ENCODE data around the gene USP17L20.
"Not testable (repeated sequence)": the region's sequence is repeated elsewhere in the genome, so short reads cannot be mapped to it uniquely, and the experiment has no call there.

Gene USP17L20

GRCh38 chr4:9257824-9258223 lies at the start of gene USP17L20:
Gene USP17L20 (plus strand): TSS chr4:9258124. CDS start chr4:9258124, 0 bp downstream.
- not testable (repeated sequence) for DNase-seq (ENCODE audit: low spot score)

- not testable (repeated sequence) for DNase-seq (ENCODE audit: low spot score)
Observed at GRCh38 chr4:9210357-9210756, 47.6 kb upstream of the USP17L20 start, which contains the start of gene USP17L10. Gene USP17L10 (plus strand): TSS chr4:9210657. CDS start chr4:9210657, 0 bp downstream.

GRCh38 chr4:9214701-9215100 lies 43.2 kb upstream of the USP17L20 start:
- not testable (repeated sequence) for DNase-seq (ENCODE audit: low spot score)

- DNase-seq (ENCODE audit: low spot score) = not testable (repeated sequence)
Observed at GRCh38 chr4:9215105-9215504, 42.8 kb upstream of the USP17L20 start, which contains the start of gene USP17L11. Gene USP17L11 (plus strand): TSS chr4:9215405. CDS start chr4:9215405, 0 bp downstream.

- not testable (repeated sequence) for DNase-seq (ENCODE audit: low spot score)
Observed at GRCh38 chr4:9219852-9220251, 38.1 kb upstream of the USP17L20 start, which contains the start of gene USP17L12. Gene USP17L12 (plus strand): TSS chr4:9220152. CDS start chr4:9220152, 0 bp downstream.

- DNase-seq (ENCODE audit: low spot score) = not testable (repeated sequence)
Observed at GRCh38 chr4:9224596-9224995, 33.3 kb upstream of the USP17L20 start, which contains the start of gene USP17L13. Gene USP17L13 (plus strand): TSS chr4:9224896. CDS start chr4:9224896, 0 bp downstream.

GRCh38 chr4:9230249-9230648 lies 27.7 kb upstream of the USP17L20 start:
- DNase-seq (ENCODE audit: low spot score) = not testable (repeated sequence)

GRCh38 chr4:9234085-9234484 lies 23.8 kb upstream of the USP17L20 start, which contains the start of gene USP17L15:
Gene USP17L15 (plus strand): TSS chr4:9234385. CDS start chr4:9234385, 0 bp downstream.
- DNase-seq (ENCODE audit: low spot score) = not testable (repeated sequence)

GRCh38 chr4:9238461-9238860 lies 19.5 kb upstream of the USP17L20 start:
- DNase-seq (ENCODE audit: low spot score) = not testable (repeated sequence)

- DNase-seq (ENCODE audit: low spot score) = not testable (repeated sequence)
Observed at GRCh38 chr4:9243579-9243978, 14.3 kb upstream of the USP17L20 start, which contains the start of gene USP17L17. Gene USP17L17 (plus strand): TSS chr4:9243879. CDS start chr4:9243879, 0 bp downstream.

- DNase-seq (ENCODE audit: low spot score) = not testable (repeated sequence)
Observed at GRCh38 chr4:9247953-9248680, 9.8 kb upstream of the USP17L20 start, which contains the start of gene USP17L18. Gene USP17L18 (plus strand): TSS chr4:9248630. CDS start chr4:9248630, 0 bp downstream.

- not testable (repeated sequence) for DNase-seq (ENCODE audit: low spot score)
Observed at GRCh38 chr4:9253078-9253477, 4.8 kb upstream of the USP17L20 start, which contains the start of gene USP17L19. Gene USP17L19 (plus strand): TSS chr4:9253378. CDS start chr4:9253378, 0 bp downstream.

- DNase-seq (ENCODE audit: low spot score) = not testable (repeated sequence)
Observed at GRCh38 chr4:9262572-9262971, 4.6 kb downstream of the USP17L20 start, which contains the start of gene USP17L21. Gene USP17L21 (plus strand): TSS chr4:9262872. CDS start chr4:9262872, 0 bp downstream.

GRCh38 chr4:9267319-9267718 lies 9.4 kb downstream of the USP17L20 start, which contains the start of gene USP17L22:
Gene USP17L22 (plus strand): TSS chr4:9267619. CDS start chr4:9267619, 0 bp downstream.
- not testable (repeated sequence) for DNase-seq (ENCODE audit: low spot score)

- DNase-seq (ENCODE audit: low spot score) = not testable (repeated sequence)
Observed at GRCh38 chr4:9271719-9272118, 13.8 kb downstream of the USP17L20 start.
